ENCODE measurements around the gene SEC14L6.
"Not testable (repeated sequence)": the region's sequence is repeated elsewhere in the genome, so short reads cannot be mapped to it uniquely, and the experiment has no call there.

The SEC14L6 gene

DNA sequence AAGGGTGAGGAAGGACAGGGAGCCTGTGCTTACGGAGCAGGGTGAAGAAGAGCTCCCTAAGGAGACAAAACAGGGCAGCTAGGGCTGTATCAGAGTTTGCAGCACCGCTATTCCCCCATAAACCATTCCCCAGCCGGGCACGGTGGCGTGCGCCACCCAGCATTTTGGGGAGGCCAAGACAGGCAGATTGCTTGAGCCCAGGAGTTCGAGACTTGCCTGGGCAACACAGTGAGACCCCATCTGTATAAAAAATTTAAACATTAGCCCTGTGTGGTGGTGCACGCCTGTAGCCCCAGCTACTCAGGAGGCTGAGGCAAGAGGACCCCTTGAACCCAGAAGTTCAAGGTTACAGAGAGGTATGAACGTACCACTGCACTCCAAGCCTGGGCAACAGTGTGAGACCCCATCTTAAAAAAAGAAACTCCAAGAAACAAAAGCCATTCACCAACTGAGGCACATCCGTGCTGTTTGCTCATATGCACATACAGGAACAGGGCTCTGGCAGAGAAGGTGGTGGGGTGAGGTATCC, 23.2 kb upstream of the SEC14L6 start:
- ATAC-seq, result no peak
- TF ChIP-seq, protein P1, sequence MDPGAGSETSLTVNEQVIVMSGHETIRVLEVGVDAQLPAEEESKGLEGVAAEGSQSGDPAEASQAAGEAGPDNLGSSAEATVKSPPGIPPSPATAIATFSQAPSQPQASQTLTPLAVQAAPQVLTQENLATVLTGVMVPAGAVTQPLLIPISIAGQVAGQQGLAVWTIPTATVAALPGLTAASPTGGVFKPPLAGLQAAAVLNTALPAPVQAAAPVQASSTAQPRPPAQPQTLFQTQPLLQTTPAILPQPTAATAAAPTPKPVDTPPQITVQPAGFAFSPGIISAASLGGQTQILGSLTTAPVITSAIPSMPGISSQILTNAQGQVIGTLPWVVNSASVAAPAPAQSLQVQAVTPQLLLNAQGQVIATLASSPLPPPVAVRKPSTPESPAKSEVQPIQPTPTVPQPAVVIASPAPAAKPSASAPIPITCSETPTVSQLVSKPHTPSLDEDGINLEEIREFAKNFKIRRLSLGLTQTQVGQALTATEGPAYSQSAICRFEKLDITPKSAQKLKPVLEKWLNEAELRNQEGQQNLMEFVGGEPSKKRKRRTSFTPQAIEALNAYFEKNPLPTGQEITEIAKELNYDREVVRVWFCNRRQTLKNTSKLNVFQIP (CRISPR knock-in tag; IDR thresholded peaks at IDR 0.05; ENCODE audit: borderline replicate concordance, low read depth), result no peak
- TF ChIP-seq TOX (CRISPR knock-in tag; IDR thresholded peaks at IDR 0.05; ENCODE audit: borderline replicate concordance) (no peak), ZNF565 (CRISPR knock-in tag; conservative IDR thresholded peaks at IDR 0.05; ENCODE audit: low read depth) (no peak), PPARA (CRISPR knock-in tag; IDR thresholded peaks at IDR 0.05; ENCODE audit: borderline replicate concordance) (no peak), ZFP3 (CRISPR knock-in tag; IDR thresholded peaks at IDR 0.05) (no peak), CSDC2 (CRISPR knock-in tag; IDR thresholded peaks at IDR 0.05) (no peak), ZC3H10 (CRISPR knock-in tag; IDR thresholded peaks at IDR 0.05) (no peak), ZFP30 (CRISPR knock-in tag; IDR thresholded peaks at IDR 0.05) (no peak), TCF4 (CRISPR knock-in tag; IDR thresholded peaks at IDR 0.05; ENCODE audit: borderline replicate concordance) (no peak)
- TF ChIP-seq, protein P2, sequence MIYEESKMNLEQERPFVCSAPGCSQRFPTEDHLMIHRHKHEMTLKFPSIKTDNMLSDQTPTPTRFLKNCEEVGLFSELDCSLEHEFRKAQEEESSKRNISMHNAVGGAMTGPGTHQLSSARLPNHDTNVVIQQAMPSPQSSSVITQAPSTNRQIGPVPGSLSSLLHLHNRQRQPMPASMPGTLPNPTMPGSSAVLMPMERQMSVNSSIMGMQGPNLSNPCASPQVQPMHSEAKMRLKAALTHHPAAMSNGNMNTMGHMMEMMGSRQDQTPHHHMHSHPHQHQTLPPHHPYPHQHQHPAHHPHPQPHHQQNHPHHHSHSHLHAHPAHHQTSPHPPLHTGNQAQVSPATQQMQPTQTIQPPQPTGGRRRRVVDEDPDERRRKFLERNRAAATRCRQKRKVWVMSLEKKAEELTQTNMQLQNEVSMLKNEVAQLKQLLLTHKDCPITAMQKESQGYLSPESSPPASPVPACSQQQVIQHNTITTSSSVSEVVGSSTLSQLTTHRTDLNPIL (CRISPR knock-in tag; IDR thresholded peaks at IDR 0.05; ENCODE audit: low read depth), result no peak
- TF ChIP-seq, protein P3, sequence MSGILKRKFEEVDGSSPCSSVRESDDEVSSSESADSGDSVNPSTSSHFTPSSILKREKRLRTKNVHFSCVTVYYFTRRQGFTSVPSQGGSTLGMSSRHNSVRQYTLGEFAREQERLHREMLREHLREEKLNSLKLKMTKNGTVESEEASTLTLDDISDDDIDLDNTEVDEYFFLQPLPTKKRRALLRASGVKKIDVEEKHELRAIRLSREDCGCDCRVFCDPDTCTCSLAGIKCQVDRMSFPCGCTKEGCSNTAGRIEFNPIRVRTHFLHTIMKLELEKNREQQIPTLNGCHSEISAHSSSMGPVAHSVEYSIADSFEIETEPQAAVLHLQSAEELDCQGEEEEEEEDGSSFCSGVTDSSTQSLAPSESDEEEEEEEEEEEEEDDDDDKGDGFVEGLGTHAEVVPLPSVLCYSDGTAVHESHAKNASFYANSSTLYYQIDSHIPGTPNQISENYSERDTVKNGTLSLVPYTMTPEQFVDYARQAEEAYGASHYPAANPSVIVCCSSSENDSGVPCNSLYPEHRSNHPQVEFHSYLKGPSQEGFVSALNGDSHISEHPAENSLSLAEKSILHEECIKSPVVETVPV (CRISPR knock-in tag; IDR thresholded peaks at IDR 0.05), result no peak

DNA sequence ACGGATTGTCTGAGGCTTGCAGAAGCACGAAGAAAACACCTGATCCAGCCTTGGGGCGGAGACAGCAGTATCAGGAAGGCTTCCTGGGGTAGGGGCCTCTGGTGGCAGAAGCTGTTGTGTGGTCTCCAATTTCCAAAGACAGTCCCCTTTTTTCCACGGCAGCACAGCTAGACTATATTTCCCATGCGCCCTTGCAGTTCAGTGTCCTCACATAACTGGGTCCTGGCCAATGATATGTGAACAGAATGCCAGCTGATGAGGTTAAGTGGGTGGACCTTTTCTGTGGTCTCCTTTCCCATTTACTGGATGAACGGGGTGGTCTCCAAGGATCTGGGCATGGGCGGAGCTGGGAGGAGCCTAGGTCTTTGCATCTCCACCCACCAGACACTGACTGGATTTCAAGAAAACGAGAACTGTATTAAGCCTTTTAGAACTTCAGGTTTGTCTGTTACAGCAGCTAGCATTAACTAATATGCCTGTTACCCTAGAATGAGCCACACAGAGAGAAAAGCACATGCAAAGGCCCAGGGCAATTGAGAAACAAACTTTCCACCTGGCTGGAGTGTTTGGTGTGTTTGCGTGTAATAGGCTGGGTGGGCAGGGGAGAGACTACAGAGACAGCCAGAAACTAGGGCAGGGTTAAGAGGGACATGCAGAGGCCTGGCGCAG, 21.7 kb upstream of the SEC14L6 start:
- TF ChIP-seq, protein P3 (CRISPR knock-in tag; IDR thresholded peaks at IDR 0.05), result no peak
- no peak for ATAC-seq

DNA sequence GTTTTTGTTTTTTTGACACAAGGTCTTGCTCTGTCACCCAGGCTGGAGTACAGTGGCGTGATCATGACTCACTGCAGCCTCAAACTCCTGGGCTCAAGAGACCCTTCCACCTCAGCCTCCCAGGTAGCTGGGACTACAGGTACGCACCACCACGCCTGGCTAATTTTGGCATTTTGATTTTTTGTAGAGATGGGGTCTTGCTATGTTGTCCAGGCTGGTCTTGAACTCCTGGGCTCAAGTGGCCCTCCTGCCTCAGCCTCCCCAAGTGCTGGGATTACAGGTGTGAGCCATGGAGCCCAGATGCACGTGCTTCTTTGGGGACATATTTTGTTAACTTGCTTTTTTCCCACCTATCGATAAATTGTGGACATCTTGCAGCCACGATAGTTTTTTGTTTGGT, 20.7 kb upstream of the SEC14L6 start:
- not testable (repeated sequence) for ATAC-seq

DNA sequence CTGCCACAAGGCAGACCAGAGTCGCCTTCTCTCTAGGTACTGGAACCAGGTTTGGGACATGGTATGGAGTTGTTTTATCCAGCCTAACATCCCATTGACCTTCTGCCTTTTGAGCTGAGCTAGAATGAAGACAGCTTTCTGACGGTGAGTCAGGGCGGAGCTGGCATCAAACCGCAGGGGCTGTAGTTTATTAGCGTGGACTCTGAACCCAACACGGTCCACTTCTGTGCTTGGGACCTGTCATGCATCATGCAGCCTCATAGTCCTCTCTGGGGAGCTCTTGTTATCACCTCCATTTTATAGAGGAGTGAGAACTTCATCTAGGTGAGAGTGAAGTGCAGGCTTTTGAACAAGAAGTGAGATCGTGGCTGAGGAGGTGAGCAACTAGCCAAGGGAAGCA, 19.6 kb upstream of the SEC14L6 start:
- TF ChIP-seq ZC3H10 (CRISPR knock-in tag; IDR thresholded peaks at IDR 0.05) (no peak), PPARA (CRISPR knock-in tag; IDR thresholded peaks at IDR 0.05; ENCODE audit: borderline replicate concordance) (no peak), OSR1 (CRISPR knock-in tag; IDR thresholded peaks at IDR 0.05) (no peak), ESRRG (CRISPR knock-in tag; IDR thresholded peaks at IDR 0.05) (no peak)
- TF ChIP-seq, protein P2 (CRISPR knock-in tag; IDR thresholded peaks at IDR 0.05; ENCODE audit: low read depth), result no peak
- no peak for ATAC-seq

DNA sequence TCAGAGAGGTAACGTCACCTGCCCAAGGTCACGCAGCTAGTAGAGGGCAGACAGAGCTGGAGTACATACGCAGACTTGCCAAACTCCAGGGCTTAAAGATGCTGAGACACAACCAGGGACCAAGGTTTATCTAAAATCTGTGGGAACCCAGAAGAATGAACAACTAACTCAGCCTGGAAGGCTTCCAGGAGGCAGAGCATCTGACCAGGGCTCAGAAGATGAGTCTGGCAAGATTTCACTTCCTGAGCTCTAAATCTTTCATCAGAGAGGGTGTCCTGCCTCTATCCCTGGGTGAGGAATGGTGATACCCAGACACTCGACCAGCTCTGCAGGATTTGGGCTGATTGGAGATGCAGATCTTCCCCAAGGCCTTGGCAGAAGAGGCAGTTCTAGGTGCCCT, 18.8 kb upstream of the SEC14L6 start:
- ATAC-seq, result no peak
- TF ChIP-seq, protein P4, sequence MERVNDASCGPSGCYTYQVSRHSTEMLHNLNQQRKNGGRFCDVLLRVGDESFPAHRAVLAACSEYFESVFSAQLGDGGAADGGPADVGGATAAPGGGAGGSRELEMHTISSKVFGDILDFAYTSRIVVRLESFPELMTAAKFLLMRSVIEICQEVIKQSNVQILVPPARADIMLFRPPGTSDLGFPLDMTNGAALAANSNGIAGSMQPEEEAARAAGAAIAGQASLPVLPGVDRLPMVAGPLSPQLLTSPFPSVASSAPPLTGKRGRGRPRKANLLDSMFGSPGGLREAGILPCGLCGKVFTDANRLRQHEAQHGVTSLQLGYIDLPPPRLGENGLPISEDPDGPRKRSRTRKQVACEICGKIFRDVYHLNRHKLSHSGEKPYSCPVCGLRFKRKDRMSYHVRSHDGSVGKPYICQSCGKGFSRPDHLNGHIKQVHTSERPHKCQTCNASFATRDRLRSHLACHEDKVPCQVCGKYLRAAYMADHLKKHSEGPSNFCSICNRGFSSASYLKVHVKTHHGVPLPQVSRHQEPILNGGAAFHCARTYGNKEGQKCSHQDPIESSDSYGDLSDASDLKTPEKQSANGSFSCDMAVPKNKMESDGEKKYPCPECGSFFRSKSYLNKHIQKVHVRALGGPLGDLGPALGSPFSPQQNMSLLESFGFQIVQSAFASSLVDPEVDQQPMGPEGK (CRISPR knock-in tag; IDR thresholded peaks at IDR 0.05; ENCODE audit: borderline replicate concordance), result no peak
- TF ChIP-seq SNAI2 (CRISPR knock-in tag; IDR thresholded peaks at IDR 0.05), result no peak
- no peak for TF ChIP-seq ZNF8 (CRISPR knock-in tag; IDR thresholded peaks at IDR 0.05)
- TF ChIP-seq PPARA (CRISPR knock-in tag; IDR thresholded peaks at IDR 0.05; ENCODE audit: borderline replicate concordance), result no peak
- TF ChIP-seq ARNTL (CRISPR knock-in tag; IDR thresholded peaks at IDR 0.05; ENCODE audit: borderline replicate concordance, low read depth), result no peak
- TF ChIP-seq, protein P2 (CRISPR knock-in tag; IDR thresholded peaks at IDR 0.05; ENCODE audit: low read depth), result no peak
- TF ChIP-seq, protein P3 (CRISPR knock-in tag; IDR thresholded peaks at IDR 0.05), result no peak
- no peak for TF ChIP-seq CSDC2 (CRISPR knock-in tag; IDR thresholded peaks at IDR 0.05)
- TF ChIP-seq BACH2 (CRISPR knock-in tag; IDR thresholded peaks at IDR 0.05; ENCODE audit: borderline replicate concordance), result no peak
- TF ChIP-seq RARB (CRISPR knock-in tag; IDR thresholded peaks at IDR 0.05), result no peak
- TF ChIP-seq ZFP30 (CRISPR knock-in tag; IDR thresholded peaks at IDR 0.05), result no peak
